GM11168 (cell line): ENCODE measurements around the gene PRDM1.

Experiments used
- in situ Hi-C: fragments of 300-500 bp; cut with MboI; formaldehyde crosslinking; loops from one replicate; pipeline ENCODE4 v1.12.0; 2022; ENCODE audit warnings: low sequenced_read_pairs; ENCODE audit not compliant: unreplicated experiment

Gene PRDM1

DNA sequence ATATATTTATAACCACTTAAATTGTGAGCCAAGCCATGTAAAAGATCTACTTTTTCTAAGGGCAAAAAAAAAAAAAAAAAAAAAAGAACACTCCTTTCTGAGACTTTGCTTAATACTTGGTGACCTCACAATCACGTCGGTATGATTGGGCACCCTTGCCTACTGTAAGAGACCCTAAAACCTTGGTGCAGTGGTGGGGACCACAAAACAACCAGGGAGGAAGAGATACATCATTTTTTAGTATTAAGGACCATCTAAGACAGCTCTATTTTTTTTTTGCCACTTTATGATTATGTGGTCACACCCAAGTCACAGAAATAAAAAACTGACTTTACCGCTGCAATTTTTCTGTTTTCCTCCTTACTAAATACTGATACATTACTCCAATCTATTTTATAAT lies 22.9 kb downstream of the PRDM1 start:
- in situ Hi-C loops, result no loop called here

DNA sequence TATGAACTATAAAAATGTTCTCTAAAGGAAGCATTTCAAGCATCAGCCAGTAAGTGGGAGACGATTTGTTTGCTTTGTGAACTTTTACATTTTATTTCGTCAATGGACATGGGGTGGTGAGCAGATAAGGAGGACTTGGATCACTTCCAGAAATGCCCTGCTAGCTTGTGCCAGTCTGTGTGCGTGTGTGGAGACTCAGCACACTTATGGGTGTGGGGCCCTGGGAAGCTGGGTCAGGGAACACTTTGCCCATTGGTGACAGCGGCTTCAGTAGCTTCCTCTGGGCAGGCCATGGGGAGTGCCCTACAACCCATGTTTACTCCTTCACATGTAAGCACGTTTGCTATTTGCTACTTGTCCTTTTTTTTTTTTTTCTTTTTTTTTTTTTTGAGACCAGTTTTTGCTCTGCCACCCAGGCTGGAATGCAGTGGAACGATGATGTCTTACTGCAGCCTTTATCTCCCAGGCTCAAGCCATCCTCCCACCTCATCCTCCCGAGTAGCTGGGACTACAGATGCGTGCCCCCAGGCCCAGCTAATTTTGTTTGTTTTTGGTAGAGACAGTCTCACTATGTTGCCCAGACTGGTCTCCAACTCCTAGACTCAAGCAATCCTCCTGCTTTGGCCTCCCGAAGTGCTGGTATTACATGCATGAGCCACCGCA lies 24.2 kb downstream of the PRDM1 start:
- in situ Hi-C loops, result loop anchor here (10.0 kb wide), 1 partner anchor 75 kb away; no protein-coding TSS in a partner anchor

DNA sequence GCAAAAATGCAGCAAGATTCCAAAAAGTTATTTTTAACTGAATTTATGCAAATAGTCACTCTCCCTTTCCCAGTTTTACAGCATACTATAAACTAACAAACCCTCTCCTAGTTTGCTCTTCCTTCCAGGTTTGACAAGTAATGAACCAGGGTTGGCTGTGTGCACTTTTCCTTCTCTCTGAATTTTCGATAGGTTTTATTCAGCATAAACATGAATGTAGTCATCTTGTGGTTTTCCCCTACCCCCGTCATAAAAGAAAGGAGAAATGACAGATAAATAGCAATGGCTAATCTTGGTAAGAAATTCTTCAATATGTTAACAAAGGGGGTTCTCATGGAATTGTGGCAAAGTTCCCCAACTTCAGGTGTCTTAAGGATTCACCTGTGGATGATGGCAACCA lies 26.3 kb downstream of the PRDM1 start:
- in situ Hi-C loops, result loop anchor here (10.0 kb wide), 1 partner anchor 72 kb away; no protein-coding TSS in a partner anchor

DNA sequence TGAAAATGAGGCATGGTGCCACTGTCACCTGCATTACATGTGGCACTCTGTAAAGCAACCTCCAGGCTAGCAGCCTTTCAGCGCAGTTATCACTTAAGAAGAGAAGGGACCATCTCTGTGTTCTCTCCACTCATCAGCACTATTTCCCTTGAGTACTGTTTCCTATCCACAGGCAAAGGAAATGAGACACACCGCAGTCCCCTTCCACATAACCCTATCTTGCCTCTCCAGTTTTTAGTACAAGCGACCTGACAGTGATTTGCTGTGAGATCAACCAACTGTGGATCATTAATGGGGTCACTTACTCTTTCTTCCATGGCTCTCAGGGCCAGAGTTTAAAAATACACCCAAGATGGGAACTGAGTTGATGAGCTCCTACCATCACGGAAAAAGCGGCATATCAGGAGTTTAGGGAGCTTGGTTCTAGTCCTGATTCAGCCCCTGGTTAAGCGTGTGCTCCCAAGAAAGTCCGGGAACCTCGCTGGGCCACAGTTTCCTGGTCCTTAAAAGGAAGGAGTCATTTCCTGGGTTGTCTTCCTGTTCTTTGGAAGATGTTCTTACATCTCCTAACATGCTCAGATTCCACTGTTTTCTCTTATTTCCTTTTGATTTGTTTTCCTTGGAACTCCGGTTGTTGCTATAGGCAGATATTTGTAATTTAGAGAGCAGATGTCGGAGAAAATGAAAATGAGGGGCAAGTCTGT lies 27.3 kb downstream of the PRDM1 start:
- in situ Hi-C loops, result loop anchor here (10.0 kb wide), 1 partner anchor 71 kb away; no protein-coding TSS in a partner anchor

DNA sequence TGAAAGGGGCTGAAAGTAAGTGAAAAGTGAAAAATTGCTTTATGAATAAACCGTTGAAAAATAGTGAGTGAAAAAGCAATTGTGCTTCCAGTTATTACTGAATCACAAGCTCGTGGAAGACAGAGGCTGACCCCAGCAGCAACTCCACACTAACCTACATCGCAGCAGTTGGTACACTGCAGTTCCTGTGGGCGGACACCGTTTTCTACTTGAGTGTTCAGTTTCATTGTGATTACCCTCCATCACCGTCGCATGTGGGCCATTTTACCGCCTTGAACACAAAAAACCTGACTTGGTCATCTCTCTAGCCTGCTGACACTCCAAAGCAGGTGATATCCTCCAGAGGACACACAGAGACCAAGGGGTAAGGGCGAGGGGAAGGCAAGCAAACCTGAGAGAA lies 28.4 kb downstream of the PRDM1 start:
- in situ Hi-C loops, result loop anchor here (10.0 kb wide), 1 partner anchor 70 kb away; no protein-coding TSS in a partner anchor

DNA sequence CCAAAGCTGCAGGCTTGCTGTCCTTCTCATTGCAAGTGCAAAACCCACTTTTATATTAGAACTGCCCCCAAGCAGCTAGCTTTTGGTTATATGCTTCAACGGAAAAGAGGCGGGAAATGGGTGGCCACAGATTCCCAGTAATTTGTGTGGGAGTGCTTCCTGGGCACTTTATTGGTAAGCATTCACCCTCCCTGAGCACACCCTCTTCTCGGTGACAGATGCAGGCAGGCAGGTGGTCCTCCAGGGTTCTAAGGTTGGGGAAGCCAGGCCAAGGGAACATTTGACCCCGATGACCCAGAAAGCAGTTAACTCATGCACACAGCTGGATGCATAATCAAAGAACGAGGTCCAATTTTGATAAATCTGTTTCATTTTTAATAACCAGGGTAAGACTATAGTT lies 29.1 kb downstream of the PRDM1 start:
- in situ Hi-C loops, result loop anchor here (10.0 kb wide), 1 partner anchor 70 kb away; no protein-coding TSS in a partner anchor

DNA sequence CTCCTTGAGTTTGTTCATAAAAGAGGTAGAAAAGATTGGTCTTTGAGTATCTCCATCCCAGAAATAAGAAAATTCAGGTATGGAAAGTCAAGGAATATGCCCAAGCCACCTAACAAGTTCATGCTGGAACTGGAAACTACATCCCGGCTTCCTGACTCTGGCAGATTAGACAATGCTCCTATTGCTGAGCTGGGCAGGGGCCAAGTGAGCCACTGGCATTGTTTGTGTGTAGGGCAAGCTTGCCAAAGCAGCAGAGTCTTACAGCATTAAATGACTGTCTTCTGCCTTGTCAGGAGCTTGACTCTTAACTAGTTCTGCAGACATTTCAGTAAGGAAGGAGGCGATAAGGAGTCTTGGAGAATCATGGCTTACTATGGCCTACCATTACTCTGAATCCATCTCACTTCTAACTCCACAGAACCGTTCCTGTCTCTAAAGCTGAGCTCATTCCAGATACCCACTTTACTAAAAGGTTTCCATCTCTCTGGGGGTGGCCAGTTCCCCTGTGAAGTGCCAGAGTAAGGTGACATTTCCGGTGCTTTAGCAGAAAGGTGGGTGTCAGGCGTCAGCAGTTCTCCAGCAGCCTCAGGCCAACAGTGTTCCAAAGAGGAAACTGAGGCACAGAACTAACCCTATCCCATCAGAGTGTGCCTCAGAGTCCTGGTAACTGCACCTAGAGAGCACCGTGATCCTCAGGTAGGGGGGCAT lies 30.1 kb downstream of the PRDM1 start:
- in situ Hi-C loops, result loop anchor here (10.0 kb wide), 1 partner anchor 69 kb away; no protein-coding TSS in a partner anchor

DNA sequence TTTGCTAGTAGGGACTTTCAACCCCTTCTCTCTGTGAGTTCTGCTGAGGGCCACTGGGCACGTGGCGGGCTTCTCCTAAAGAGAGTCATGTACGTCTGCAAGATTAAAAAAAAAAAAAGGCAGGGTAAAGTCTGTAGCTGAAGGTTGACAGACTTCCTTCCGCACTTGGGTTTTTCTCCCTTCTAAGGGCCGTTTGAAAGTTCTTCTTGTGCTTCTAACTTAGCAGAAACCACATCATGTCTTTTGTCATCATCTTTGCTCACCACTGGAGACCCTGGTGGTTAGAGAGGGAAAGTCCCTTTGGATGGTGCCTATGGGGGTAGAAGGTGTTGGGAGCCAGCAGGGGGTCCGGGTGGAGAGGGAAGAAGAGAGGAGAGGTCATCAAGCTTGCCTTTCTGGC lies 31.4 kb downstream of the PRDM1 start:
- in situ Hi-C loops, result loop anchor here (10.0 kb wide), 1 partner anchor 67 kb away; no protein-coding TSS in a partner anchor

DNA sequence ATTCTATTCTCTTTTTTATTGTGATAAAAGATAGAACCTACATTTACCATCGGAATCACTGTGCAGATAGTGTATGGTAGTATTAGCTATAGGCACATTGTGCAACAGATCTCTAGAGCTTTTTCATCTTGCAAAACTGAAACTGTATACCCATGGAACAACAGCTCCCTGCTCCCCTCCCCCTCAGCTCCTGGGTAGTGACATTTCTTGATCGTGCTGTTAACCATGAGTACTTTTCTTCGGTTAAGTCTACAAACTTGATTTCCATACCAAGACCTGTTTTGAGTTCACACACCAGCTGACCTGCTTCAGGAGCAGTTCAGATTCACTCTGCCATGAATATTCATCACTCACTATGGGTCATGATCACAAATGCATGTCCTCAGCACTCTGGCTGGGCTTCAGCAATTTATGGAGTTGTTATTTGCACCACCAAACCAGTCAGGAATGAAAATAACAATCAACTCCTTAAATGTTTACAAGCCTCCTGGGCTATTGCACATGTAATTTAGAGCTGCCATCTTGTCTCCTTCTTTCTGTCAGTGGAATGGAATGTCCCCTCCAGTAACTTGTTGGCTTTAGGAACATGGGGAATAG lies 32.8 kb downstream of the PRDM1 start:
- in situ Hi-C loops, result loop anchor here (10.0 kb wide), 1 partner anchor 66 kb away; no protein-coding TSS in a partner anchor

DNA sequence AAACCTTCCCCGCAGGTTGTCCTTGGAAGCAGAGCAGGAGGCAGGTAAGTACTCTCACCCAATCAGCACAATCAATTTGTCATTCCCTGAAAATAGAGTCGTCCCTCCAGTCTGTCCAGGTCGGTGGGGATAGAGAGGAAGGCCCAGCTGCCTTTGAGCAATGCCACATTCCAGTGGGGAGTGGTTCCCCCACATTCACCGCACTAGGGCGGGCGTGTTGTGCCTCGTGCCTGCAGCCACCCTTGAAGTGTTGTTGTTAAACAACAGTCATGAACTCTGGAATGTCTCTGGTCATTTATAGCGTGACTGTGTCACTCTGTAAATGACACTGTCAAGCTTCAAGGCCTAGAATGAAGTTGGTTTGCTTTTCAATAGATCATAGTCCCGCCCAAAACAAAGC lies 33.4 kb downstream of the PRDM1 start:
- in situ Hi-C loops, result loop anchor here (10.0 kb wide), 1 partner anchor 65 kb away; no protein-coding TSS in a partner anchor

DNA sequence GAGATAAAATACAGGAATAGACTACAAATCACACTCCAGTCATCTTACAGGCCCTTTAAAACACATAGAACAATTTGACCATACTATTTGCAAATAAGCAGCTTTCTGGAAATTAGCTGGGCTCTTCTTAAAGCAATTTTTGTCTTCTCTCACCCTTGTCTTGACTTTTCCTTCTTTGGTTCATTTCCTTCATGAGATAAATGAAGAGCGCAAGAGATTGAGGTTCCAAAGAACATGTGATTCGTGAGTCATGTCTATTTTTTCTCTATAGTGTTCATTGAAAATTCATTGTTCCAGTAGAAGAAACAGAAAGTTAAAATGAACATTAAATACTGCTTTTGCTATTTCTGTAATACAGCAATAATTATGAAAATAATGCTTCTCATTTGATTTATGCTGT lies 33.9 kb downstream of the PRDM1 start:
- in situ Hi-C loops, result no loop called here

DNA sequence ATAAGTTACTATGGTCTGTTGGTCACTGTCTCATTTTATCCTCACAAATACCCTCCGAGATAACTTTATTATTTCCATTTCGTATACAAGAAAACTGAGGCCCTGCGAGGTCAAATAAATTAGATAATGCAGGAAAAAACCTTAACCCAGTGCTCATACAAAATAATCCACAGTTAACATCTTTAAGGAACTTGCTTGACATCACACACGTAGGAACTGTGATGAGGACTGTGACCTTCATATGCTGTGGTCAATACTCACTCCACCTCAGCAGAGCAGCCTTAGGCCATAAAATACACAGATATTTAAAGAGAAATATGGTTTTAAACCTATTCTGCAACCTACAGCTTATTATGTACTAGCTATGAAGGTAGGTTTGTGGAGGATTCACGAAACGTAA lies 34.3 kb downstream of the PRDM1 start:
- in situ Hi-C loops, result no loop called here

DNA sequence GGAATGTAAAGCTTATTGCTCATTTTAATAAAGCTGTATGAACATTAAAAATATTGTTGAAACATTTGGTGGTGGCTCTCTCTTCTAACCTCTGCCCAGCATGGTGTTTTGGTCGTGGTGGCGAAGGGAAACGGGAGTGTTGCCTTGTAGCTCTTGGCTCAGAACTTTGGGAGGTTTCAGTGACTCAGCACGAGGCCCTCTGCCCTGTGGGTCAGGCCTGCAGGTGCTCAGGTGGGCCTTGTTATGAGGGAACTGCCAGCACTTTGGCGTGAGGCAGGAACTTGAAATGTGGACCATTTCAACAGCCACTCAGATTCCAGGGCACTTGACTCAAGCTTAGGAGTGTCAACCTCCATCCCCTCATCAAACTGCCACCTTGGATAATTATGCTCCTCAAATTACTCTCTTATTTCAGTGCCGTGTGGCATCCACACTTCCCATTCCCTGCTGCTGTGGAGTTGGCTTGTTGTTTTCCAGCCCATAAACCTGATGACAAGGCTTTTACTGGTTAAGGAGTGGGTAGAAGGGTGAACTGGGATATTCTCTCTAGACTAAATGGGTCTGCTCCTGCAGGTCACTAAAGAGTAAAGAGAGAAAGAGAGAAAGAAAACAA lies 36.3 kb downstream of the PRDM1 start:
- in situ Hi-C loops, result no loop called here

DNA sequence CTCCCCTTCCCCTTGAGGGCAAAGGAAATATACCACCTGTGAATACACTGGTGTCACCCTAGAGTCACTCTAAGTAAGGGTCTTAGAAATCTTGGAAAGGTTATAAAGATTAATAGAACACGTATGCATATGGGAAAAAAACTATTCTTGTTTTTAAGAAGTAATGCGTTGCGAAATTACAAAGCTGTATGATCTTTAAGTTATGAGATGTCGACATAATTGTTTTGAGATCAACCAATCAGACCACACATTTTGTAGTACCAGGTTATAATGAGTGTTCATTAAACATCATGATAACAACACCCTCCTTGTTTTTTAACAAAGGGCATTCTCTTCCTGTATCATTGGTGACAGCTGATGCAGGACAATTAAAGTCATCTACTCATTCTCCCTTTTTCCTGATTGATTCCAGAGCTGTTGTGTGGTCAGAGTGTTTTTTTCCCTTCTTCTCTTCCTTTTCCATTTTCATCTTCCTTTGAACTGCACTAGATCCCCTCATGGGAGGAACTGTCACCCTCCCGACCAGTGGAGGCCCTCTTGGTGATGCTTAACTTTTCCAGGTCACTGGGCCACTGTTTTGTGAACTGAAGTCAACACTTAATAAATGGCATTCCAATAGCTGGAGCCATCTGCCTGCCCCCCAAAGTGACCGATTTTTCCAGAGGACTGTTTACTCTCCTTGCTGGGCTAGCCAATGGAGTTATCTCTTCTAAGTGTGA lies 37.0 kb downstream of the PRDM1 start:
- in situ Hi-C loops, result no loop called here

DNA sequence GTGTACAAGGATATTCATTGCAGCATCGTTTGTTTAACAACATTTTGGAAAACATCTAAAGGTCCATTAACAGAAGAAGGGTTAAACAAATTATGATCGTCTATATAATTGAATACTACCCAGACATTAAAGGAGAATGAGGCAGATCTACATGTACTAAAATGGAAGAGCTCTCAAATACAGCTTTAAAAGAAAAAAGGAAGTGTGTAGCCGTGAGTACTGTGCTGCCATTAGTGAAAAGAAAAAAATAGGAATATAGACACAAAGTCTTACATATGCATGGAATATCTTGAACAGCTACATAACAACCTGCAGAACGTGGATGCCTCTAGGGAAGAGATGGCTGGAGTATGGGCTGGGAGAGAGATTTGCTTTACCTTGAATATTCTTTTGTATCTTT lies 37.9 kb downstream of the PRDM1 start:
- in situ Hi-C loops, result no loop called here

DNA sequence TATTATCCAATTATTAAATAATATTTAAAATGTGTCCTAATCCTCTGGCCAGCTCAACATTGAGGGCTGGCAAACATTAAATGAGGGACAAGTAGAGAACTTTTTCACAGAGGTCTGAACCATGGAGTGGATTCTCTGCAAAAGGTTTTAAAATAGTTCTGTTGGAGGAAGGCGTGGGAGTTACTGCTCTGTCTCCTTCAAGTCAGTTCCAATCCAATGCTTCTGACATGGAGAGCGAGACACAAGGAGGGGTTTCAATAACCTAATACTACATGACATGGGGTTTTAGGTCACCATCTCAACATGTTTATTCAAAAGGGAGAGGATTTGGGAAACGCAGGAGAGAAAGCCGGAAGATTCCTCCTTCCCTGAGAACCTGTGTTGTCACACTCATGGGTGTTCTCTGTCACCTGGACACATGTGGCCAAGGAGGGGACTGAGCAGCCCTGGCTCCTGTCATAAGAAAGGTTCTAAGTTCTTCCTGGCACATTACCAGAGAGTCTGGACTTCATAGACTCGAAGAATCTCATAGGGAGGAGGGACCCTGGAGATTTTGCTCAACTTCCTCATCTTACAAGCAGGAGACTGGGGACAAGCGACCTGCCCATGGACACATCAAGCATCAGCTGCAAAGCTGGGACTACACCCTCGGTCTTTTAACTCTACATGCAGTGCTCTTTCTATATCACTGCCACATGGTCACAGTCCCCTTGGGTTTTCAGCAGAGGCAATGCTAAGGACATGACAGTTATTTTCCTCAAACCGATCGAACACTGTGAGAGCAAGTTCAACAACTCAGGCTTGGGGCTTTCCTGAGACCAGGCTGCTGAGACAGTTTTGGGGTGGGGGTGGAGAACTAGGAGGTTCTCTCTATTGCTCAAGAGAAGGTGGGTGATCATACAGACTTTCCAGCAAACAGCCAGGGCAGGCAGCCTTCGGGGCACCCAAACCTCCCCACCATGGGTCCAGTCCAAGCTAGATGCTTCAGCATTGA lies 38.6 kb downstream of the PRDM1 start:
- in situ Hi-C loops, result loop anchor here (25.0 kb wide), 1 partner anchor 388 kb away; no protein-coding TSS in a partner anchor

DNA sequence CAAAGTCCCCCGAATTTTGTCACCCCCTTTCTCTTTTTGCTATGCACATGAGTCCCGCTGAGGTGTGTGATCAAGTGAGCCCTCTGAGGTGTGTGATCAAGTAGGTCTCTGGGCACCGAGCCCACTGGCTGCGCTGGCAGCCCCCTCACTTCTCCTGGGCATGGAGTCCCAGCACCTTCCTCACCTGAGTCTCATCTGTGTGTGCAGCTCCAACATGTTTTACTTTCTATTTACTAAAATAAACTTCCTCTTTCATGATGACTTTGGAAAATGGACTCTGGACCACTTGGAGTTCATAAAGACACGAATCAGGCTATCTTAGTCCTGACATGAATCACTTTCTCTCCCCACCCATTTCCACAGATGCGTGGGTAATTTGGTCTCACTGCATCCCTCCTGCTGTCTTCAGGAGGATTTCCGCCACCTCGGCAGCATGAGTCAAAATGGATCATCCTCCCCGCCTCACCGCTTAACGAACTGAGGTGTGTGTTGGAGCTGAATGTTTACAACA lies 39.8 kb downstream of the PRDM1 start:
- in situ Hi-C loops, result loop anchor here (25.0 kb wide), 1 partner anchor 386 kb away; no protein-coding TSS in a partner anchor

DNA sequence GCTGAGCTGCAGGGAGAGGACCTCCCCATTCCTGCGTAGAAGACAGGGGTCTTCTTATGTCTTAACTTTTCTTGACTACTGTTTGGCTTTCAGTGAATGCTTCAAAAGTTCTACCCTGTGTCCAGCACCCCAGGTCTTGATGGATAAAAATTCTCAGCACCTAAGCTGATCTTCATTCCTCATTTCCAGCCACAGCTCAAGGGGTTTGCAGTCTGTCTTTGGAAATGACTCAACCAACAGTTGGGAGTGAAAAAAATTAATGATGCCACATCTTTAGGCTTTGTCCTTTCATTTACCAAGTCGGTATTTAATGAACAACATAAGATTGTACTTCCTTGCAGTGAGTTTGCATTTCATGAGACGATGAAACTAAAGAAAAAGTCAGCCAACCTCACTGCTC lies 40.3 kb downstream of the PRDM1 start:
- in situ Hi-C loops, result loop anchor here (25.0 kb wide), 1 partner anchor 386 kb away; no protein-coding TSS in a partner anchor
